Measurements from ENCODE around the gene INVS.

DNA sequence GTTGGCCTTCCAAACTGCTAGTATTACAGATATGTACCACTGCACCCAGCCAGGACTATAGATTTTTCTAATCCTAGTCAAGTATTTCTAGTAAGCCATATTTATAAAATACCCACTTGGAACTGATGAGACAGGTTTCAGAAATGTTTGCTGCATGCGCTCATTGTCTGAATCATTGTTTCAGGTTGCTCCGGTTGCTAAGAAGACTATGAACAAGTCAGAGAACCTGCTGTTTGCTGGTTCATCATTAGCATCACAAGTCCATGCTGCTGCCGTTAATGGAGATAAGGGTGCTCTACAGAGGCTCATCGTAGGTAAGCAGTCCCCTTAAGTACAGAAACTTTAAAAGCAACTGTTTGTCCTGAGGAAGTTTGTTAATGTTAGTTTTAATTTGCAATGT lies 5.3 kb downstream of the INVS start:
- TF ChIP-seq, protein P1, sequence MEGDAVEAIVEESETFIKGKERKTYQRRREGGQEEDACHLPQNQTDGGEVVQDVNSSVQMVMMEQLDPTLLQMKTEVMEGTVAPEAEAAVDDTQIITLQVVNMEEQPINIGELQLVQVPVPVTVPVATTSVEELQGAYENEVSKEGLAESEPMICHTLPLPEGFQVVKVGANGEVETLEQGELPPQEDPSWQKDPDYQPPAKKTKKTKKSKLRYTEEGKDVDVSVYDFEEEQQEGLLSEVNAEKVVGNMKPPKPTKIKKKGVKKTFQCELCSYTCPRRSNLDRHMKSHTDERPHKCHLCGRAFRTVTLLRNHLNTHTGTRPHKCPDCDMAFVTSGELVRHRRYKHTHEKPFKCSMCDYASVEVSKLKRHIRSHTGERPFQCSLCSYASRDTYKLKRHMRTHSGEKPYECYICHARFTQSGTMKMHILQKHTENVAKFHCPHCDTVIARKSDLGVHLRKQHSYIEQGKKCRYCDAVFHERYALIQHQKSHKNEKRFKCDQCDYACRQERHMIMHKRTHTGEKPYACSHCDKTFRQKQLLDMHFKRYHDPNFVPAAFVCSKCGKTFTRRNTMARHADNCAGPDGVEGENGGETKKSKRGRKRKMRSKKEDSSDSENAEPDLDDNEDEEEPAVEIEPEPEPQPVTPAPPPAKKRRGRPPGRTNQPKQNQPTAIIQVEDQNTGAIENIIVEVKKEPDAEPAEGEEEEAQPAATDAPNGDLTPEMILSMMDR (IDR thresholded peaks at IDR 0.05 in 4 of 5, conservative IDR thresholded peaks at IDR 0.05 in 1 of 5), result no peak
- TF ChIP-seq POLR2A (IDR thresholded peaks at IDR 0.05), result no peak
